HCT116 (cell line): ENCODE data around the gene CACNA1F. TPM values are rescaled to one million over a fixed set of nuclear protein-coding genes. Genes with fewer than 3 reads are reported as not detected.

Source experiments
- ATAC-seq: fragments of 200-7000 bp; cut with Tn5 transposase; 2 replicates; pipeline ENCODE4 v1.9.1; 2020; ENCODE audit warnings: mild to moderate bottlenecking, moderate library complexity
- BruUV-seq: library from RNA; stranded (reverse); fragments of 400-500 nt; replicated peaks from 2 replicates; lab custom pipeline; 2021; lab: Mats Ljungman, UMichigan
- CTCF ChIA-PET: fragments of 300-600 bp; sonication (Branson Sonifier 250); formaldehyde crosslinking; loops from one replicate; lab custom pipeline; 2021; ENCODE audit warnings: antibody characterized with exemption; lab: Charles Lee
- POLR2A ChIA-PET: fragments of 300-600, 350-600 bp; sonication (Branson Sonifier 250); formaldehyde crosslinking; loops from one replicate; lab custom pipeline; 2021; ENCODE audit warnings: antibody characterized with exemption; lab: Charles Lee
- RAD21 ChIA-PET, 2 experiments: fragments of 300-600 bp; sonication (Branson Sonifier 250); formaldehyde crosslinking; loops; one replicate each; lab custom pipeline; 2023; ENCODE audit warnings: low total read pairs in 2 of 2; ENCODE audit not compliant: uncharacterized antibody in 2 of 2, unreplicated experiment in 2 of 2, low non-redundant PET in 1 of 2; lab: Charles Lee
- DNase-seq: peaks from one replicate; pipeline ENCODE4 v3.0.0-alpha.2; 2010; ENCODE audit warnings: low read depth, low spot score
- H2AFZ ChIP-seq: fragments of 200-600 bp; shearing (Covaris generic), sonication (generic); 2 replicates; pipeline ENCODE4 v1.6.1; 2017; ENCODE audit warnings: low read depth, mixed run types, mixed read lengths, antibody characterized with exemption, low read length; ENCODE audit not compliant: poor library complexity, severe bottlenecking
- H3K27ac ChIP-seq: 2 replicates; pipeline ENCODE4 v1.5.1; 2012; ENCODE audit warnings: low read depth, low read length
- H3K27me3 ChIP-seq: fragments of 200-600 bp; sonication (generic); 2 replicates; pipeline ENCODE4 v1.6.1; 2016; ENCODE audit warnings: mixed run types, low read length, mixed read lengths; ENCODE audit not compliant: insufficient read depth
- H3K36me3 ChIP-seq, 2 experiments: fragments of 200-500 bp in 1 of 2; fragments of 200-600 bp in 1 of 2; sonication (Bioruptor generic) in 1 of 2; sonication (generic) in 1 of 2; 2 replicates each; pipeline versions ENCODE4 v1.5.1 to v1.6.1; 2014 to 2016; ENCODE audit warnings: low read length in 2 of 2, inconsistent platforms in 1 of 2, mixed read lengths in 1 of 2, mixed run types in 1 of 2; ENCODE audit not compliant: insufficient read depth in 2 of 2, control insufficient read depth in 1 of 2
- H3K4me1 ChIP-seq, 2 experiments: fragments of 200-600 bp in 1 of 2; sonication (generic) in 1 of 2; 2 replicates each; pipeline versions ENCODE4 v1.5.1 to v1.6.1; 2012 to 2017; ENCODE audit warnings: low read length in 2 of 2, inconsistent platforms in 1 of 2, mild to moderate bottlenecking in 1 of 2, mixed read lengths in 1 of 2, mixed run types in 1 of 2, moderate library complexity in 1 of 2; ENCODE audit not compliant: insufficient read depth in 2 of 2, control insufficient read depth in 1 of 2
- H3K4me2 ChIP-seq: fragments of 200-600 bp; sonication (generic); 2 replicates; pipeline ENCODE4 v1.6.1; 2017; ENCODE audit warnings: mixed run types, low read length, mixed read lengths
- H3K4me3 ChIP-seq, 2 experiments: fragments of 200-600 bp in 1 of 2; sonication (generic) in 1 of 2; replicated peaks in 1 of 2; 2 replicates each; pipeline ENCODE4 v1.5.1; 2011 to 2016; ENCODE audit warnings: low read length in 2 of 2, control low read depth in 1 of 2, low read depth in 1 of 2, mild to moderate bottlenecking in 1 of 2, mixed read lengths in 1 of 2, mixed run types in 1 of 2
- H3K79me2 ChIP-seq: fragments of 200-600 bp; sonication (generic); 2 replicates; pipeline ENCODE4 v1.6.1; 2017; ENCODE audit warnings: mild to moderate bottlenecking, mixed run types, low read length, moderate library complexity, mixed read lengths; ENCODE audit not compliant: insufficient read depth
- H3K9ac ChIP-seq: fragments of 200-600 bp; sonication (generic); 2 replicates; pipeline ENCODE4 v1.6.1; 2016; ENCODE audit warnings: low read length, mixed read lengths
- H3K9me2 ChIP-seq: fragments of 200-600 bp; sonication (generic), shearing (Covaris generic); 2 replicates; pipeline ENCODE4 v1.6.1; 2017; ENCODE audit warnings: mixed run types, mild to moderate bottlenecking, moderate library complexity; ENCODE audit not compliant: insufficient read depth
- H3K9me3 ChIP-seq, 2 experiments: fragments of 200-500 bp in 1 of 2; fragments of 200-600 bp in 1 of 2; sonication (Bioruptor generic) in 1 of 2; sonication (generic) in 1 of 2; 2 replicates each; pipeline ENCODE4 v1.6.1; 2014 to 2017; ENCODE audit warnings: low read length in 2 of 2, mixed read lengths in 2 of 2, inconsistent platforms in 1 of 2, low read depth in 1 of 2, mild to moderate bottlenecking in 1 of 2, mixed run types in 1 of 2, moderate library complexity in 1 of 2; ENCODE audit not compliant: control insufficient read depth in 1 of 2, insufficient read depth in 1 of 2
- H4K20me1 ChIP-seq: fragments of 200-600 bp; sonication (generic), shearing (Covaris generic); 2 replicates; pipeline ENCODE4 v1.6.1; 2017; ENCODE audit warnings: mixed run types, mild to moderate bottlenecking, moderate library complexity; ENCODE audit not compliant: insufficient read depth
- CBX3 ChIP-seq: IDR thresholded peaks from 2 replicates; pipeline ENCODE4 v1.6.1; 2012; ENCODE audit warnings: low read depth
- CTCF ChIP-seq, 3 experiments: fragments of 200-600 bp in 1 of 3; sonication (generic) in 1 of 3; IDR thresholded peaks in 2 of 3; conservative IDR thresholded peaks in 1 of 3; 2 replicates each; pipeline ENCODE4 v1.5.1; 2012 to 2017; ENCODE audit warnings: low read depth in 2 of 3, low read length in 2 of 3, antibody characterized with exemption in 1 of 3, borderline replicate concordance in 1 of 3, control low read depth in 1 of 3, mild to moderate bottlenecking in 1 of 3, mixed read lengths in 1 of 3, mixed run types in 1 of 3, moderate library complexity in 1 of 3; ENCODE audit not compliant: insufficient read depth in 1 of 3
- EGR1 ChIP-seq: IDR thresholded peaks from 2 replicates; pipeline ENCODE4 v1.6.1; 2012; ENCODE audit warnings: low read depth
- ELF1 ChIP-seq: IDR thresholded peaks from 2 replicates; pipeline ENCODE4 v1.6.1; 2012; ENCODE audit warnings: low read depth, borderline replicate concordance
- EZH2 ChIP-seq: fragments of 200-600 bp; sonication (generic); IDR thresholded peaks from 2 replicates; pipeline ENCODE4 v1.6.1; 2017; ENCODE audit warnings: antibody characterized with exemption, mixed run types
- EZH2phosphoT487 ChIP-seq: fragments of 200-600 bp; IDR thresholded peaks from 2 replicates; pipeline ENCODE4 v1.6.1; 2018; ENCODE audit warnings: antibody characterized with exemption, borderline replicate concordance
- FOSL1 ChIP-seq: IDR thresholded peaks from 2 replicates; pipeline ENCODE4 v1.6.1; 2012; ENCODE audit warnings: low read depth
- POLR2A ChIP-seq: IDR thresholded peaks from 2 replicates; pipeline ENCODE4 v1.7.0; 2011; ENCODE audit warnings: borderline replicate concordance; ENCODE audit not compliant: insufficient read depth, insufficient read length; ENCODE audit errors: extremely low read depth
- SIN3A ChIP-seq: IDR thresholded peaks from 2 replicates; pipeline ENCODE4 v1.6.1; 2012; ENCODE audit warnings: low read depth
- ZNF274 ChIP-seq: fragments of 200-500 bp; sonication (Bioruptor generic); IDR thresholded peaks from 2 replicates; pipeline ENCODE4 v1.6.1; 2014; ENCODE audit warnings: mild to moderate bottlenecking, low read depth, low read length, inconsistent platforms
- intact Hi-C: fragments of 100-400 bp; cut with micrococcal nuclease; formaldehyde crosslinking; loops from 2 replicates; pipeline ENCODE4 v1.10.0; 2022
- total RNA-seq: library from RNA; stranded (reverse); gene quantifications from one replicate; pipeline ENCODE4 v1.2.1, GENCODE V29; 2021; ENCODE audit not compliant: unreplicated experiment

The CACNA1F gene
- total RNA-seq, 1 experiment from 2014 or later: not detected

GRCh38 chrX:49179358-49179757 lies 53.8 kb downstream of the CACNA1F start:
- Histone ChIP-seq H3K36me3 (peaks cover 7 to 9% of the 10 kb centered on the region in 2 experiments; a peak in 3 of 4 replicates), H3K9me2 (no peaks in the 10 kb centered on the region), H3K27me3 (no peaks in the 10 kb centered on the region), H3K4me1 (peaks cover 9 to 31% of the 10 kb centered on the region in 2 experiments; a peak in 3 of 4 replicates), H2AFZ (no peak overlapping the region), H3K4me3 (no peak overlapping the region), H3K4me2 (no peak overlapping the region), H3K79me2 (peaks cover 18% of the 10 kb centered on the region), H3K9me3 (no peaks in the 10 kb centered on the region), H4K20me1 (no peaks in the 10 kb centered on the region), H3K27ac (no peak overlapping the region), H3K9ac (no peak overlapping the region)
- no TSS peak for BruUV-seq
- intact Hi-C loops: no loop called here
- no peak for TF ChIP-seq EZH2
- TF ChIP-seq ELF1: no peak
- TF ChIP-seq CBX3: no peak
- no peak for TF ChIP-seq FOSL1
- no peak for TF ChIP-seq CTCF (IDR thresholded peaks at IDR 0.05 in 2 of 3, conservative IDR thresholded peaks at IDR 0.05 in 1 of 3; ENCODE audit: borderline replicate concordance in 1 of 3, insufficient read depth in 1 of 3, low read depth in 2 of 3, low read length in 2 of 3)
- no peak for TF ChIP-seq SIN3A
- no peak for TF ChIP-seq POLR2A
- TF ChIP-seq ZNF274: no peak
- TF ChIP-seq EZH2phosphoT487: no peak
- RAD21 ChIA-PET: no interaction called here
- DNase-seq (no peak), ATAC-seq (no peak)
- CTCF ChIA-PET: no interaction called here
- POLR2A ChIA-PET: no interaction called here

DNA sequence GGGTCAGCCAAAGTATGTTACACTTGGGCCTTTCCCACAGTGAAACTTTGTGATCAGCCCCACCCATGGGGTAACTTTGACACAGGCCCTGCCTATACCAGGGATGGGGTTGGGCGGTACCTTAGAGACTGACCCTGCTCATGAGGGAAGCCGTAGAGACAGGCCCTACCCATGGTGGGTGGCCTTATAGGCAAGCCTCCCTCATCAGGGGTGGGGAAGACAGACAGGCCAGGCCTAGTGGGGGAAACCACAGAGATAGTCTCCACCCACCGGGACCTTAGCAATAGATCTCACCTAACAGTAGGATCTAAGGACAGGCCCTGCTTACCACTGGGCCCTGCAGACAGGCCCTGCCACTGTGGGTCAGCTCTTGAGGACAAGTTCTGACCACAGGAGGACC lies 54.6 kb downstream of the CACNA1F start:
- ATAC-seq (no peak), DNase-seq (no peak)
- Histone ChIP-seq H3K4me2 (no peak overlapping the region), H3K9me3 (no peaks in the 10 kb centered on the region), H2AFZ (no peak overlapping the region), H3K79me2 (peaks cover 19% of the 10 kb centered on the region), H3K9me2 (no peaks in the 10 kb centered on the region), H3K9ac (no peak overlapping the region), H3K4me3 (no peak overlapping the region), H3K4me1 (peaks cover 5 to 30% of the 10 kb centered on the region in 2 experiments; a peak in 3 of 4 replicates), H3K27ac (no peak overlapping the region), H3K36me3 (peaks cover 7 to 12% of the 10 kb centered on the region in 2 experiments; a peak in 3 of 4 replicates), H4K20me1 (no peaks in the 10 kb centered on the region), H3K27me3 (no peaks in the 10 kb centered on the region)
- ChIA-PET CTCF (no interaction called here), RAD21 (no interaction called here), POLR2A (no interaction called here)
- TF ChIP-seq ELF1 (no peak), EGR1 (no peak), CBX3 (no peak), SIN3A (no peak)
- intact Hi-C loops: no loop called here
- BruUV-seq: no TSS peak
